Measurements from ENCODE around the gene CREM. TPM values are rescaled to one million over a fixed set of nuclear protein-coding genes. Genes with fewer than 3 reads are reported as not detected.

Gene CREM
- total and polyA plus RNA-seq, 8 donors = 8.5 to 21.9 (median 12.1) TPM

GRCh38 chr10:35244549-35244948, 117.9 kb downstream of the CREM start:
- Histone ChIP-seq H3K27me3 (no peaks in the 10 kb centered on the region), H3K27ac (no peak overlapping the region), H3K4me3 (no peak overlapping the region), H3K4me1 (no peaks in the 10 kb centered on the region), H3K36me3 (no peaks in the 10 kb centered on the region), H3K9me3 (no peaks in the 10 kb centered on the region)
- ATAC-seq (no peak), DNase-seq (no peak), FAIRE-seq (no peak)
- 51 to 70% methylated on average over 2 of the region's 2 CpGs for WGBS, 2 donors
- no peak for TF ChIP-seq CTCF (IDR thresholded peaks at IDR 0.05)
- intact Hi-C loops (cut with DNase I) = no loop called here

GRCh38 chr10:35246770-35247343, 120.2 kb downstream of the CREM start:
- FAIRE-seq (no peak), DNase-seq (no peak), ATAC-seq (no peak)
- Histone ChIP-seq H3K4me1 (no peaks in the 10 kb centered on the region), H3K4me3 (no peak overlapping the region), H3K9me3 (no peaks in the 10 kb centered on the region), H3K27ac (no peak overlapping the region), H3K27me3 (no peaks in the 10 kb centered on the region), H3K36me3 (no peaks in the 10 kb centered on the region)
- no peak for TF ChIP-seq CTCF (IDR thresholded peaks at IDR 0.05)
- intact Hi-C loops (cut with DNase I) = no loop called here
- WGBS, 2 donors = 84 to 87% methylated on average over 8 of the region's 8 CpGs

GRCh38 chr10:35251373-35252100, 124.9 kb downstream of the CREM start:
- H3K27ac ChIP-seq = no peak overlapping the region
- no peaks in the 10 kb centered on the region for H3K4me1 ChIP-seq
- WGBS, 2 donors = 69 to 74% methylated on average over 6 of the region's 6 CpGs
- DNase-seq (no peak), FAIRE-seq (no peak), ATAC-seq (no peak)
- no peak overlapping the region for H3K4me3 ChIP-seq
- no peak for TF ChIP-seq CTCF (IDR thresholded peaks at IDR 0.05)
- no peaks in the 10 kb centered on the region for H3K36me3 ChIP-seq
- intact Hi-C loops (cut with DNase I) = no loop called here
- H3K27me3 ChIP-seq = no peaks in the 10 kb centered on the region
- no peaks in the 10 kb centered on the region for H3K9me3 ChIP-seq

GRCh38 chr10:35257057-35257983, 130.7 kb downstream of the CREM start:
- Histone ChIP-seq H3K36me3 (no peaks in the 10 kb centered on the region), H3K9me3 (no peaks in the 10 kb centered on the region), H3K27ac (no peak overlapping the region), H3K4me1 (no peaks in the 10 kb centered on the region), H3K27me3 (no peaks in the 10 kb centered on the region), H3K4me3 (no peak overlapping the region)
- 70 to 86% methylated on average over 3 of the region's 3 CpGs for WGBS, 2 donors
- FAIRE-seq (no peak), ATAC-seq (no peak), DNase-seq (no peak)
- intact Hi-C loops (cut with DNase I) = no loop called here
- no peak for TF ChIP-seq CTCF (IDR thresholded peaks at IDR 0.05)
